ENCODE data around the gene NPW. TPM values are rescaled to one million over a fixed set of nuclear protein-coding genes. Genes with fewer than 3 reads are reported as not detected.
A peak's percentile ranks its signal among the peaks of the same experiment; 100 is the strongest.

NPW gene
- total and polyA plus RNA-seq, 12 donors, result 0.50 to 3.9 (median 1.2) TPM; not detected in 6

- Histone ChIP-seq H3K27ac (no peak overlapping the region), H3K9me3 (replicated peaks in 1 of 3) (no peaks in the 10 kb centered on the region), H3K36me3 (replicated peaks in 1 of 2) (no peaks in the 10 kb centered on the region), H3K4me1 (replicated peaks in 1 of 2) (peaks cover 9 to 42% of the 10 kb centered on the region in 2 donors), H3K4me3 (no peak overlapping the region), H3K27me3 (no peaks in the 10 kb centered on the region)
- no peak for DNase-seq
- intact Hi-C loops (cut with DNase I), result no loop called here
- TF ChIP-seq CTCF (IDR thresholded peaks at IDR 0.05), result no peak
- no peak for TF ChIP-seq POLR2A (IDR thresholded peaks at IDR 0.05)
- 65 to 86% (median 69%) methylated on average over 2 to 22 of the region's 22 CpGs for WGBS, 4 donors
Observed at GRCh38 chr16:2029350-2029749, 9.8 kb downstream of the NPW start.

- Histone ChIP-seq H3K4me3 (no peak overlapping the region), H3K36me3 (replicated peaks in 1 of 2) (no peaks in the 10 kb centered on the region), H3K9me3 (replicated peaks in 1 of 3) (no peaks in the 10 kb centered on the region), H3K4me1 (replicated peaks in 1 of 2) (peaks cover 9 to 46% of the 10 kb centered on the region in 2 donors), H3K27ac (peak overlapping the region in 2 of 5 donors; percentile 12 to 20), H3K27me3 (no peaks in the 10 kb centered on the region)
- no peak for TF ChIP-seq POLR2A (IDR thresholded peaks at IDR 0.05)
- no peak for TF ChIP-seq CTCF (IDR thresholded peaks at IDR 0.05)
- DNase-seq, result no peak
- WGBS, 4 donors, result 81 to 85% (median 85%) methylated on average over 10 to 11 of the region's 11 CpGs
- intact Hi-C loops (cut with DNase I), result no loop called here
Observed at GRCh38 chr16:2030036-2030435, 10.5 kb downstream of the NPW start.

- DNase-seq, result peak in 3 of 7 donors; percentile 19 to 58 (median 39)
- no peak for TF ChIP-seq CTCF (IDR thresholded peaks at IDR 0.05)
- TF ChIP-seq POLR2A (IDR thresholded peaks at IDR 0.05), result no peak
- Histone ChIP-seq H3K36me3 (replicated peaks in 1 of 2) (no peaks in the 10 kb centered on the region), H3K27me3 (no peaks in the 10 kb centered on the region), H3K4me1 (replicated peaks in 1 of 2) (peaks cover 9 to 55% of the 10 kb centered on the region in 2 donors), H3K27ac (peak overlapping the region in 2 of 5 donors; percentile 30 to 81), H3K9me3 (replicated peaks in 1 of 3) (no peaks in the 10 kb centered on the region), H3K4me3 (no peak overlapping the region)
- intact Hi-C loops (cut with DNase I), result no loop called here
- WGBS, 4 donors, result 76 to 86% (median 82%) methylated on average over 7 to 11 of the region's 11 CpGs
Observed at GRCh38 chr16:2031081-2031577, 11.5 kb downstream of the NPW start.

- WGBS, 4 donors, result 48 to 52% (median 52%) methylated on average over 3 to 15 of the region's 15 CpGs
- Histone ChIP-seq H3K4me1 (replicated peaks in 1 of 2) (peaks cover 9 to 57% of the 10 kb centered on the region in 2 donors), H3K27me3 (no peaks in the 10 kb centered on the region), H3K4me3 (peak overlapping the region in 1 of 4 donors; percentile 53), H3K9me3 (replicated peaks in 1 of 3) (no peaks in the 10 kb centered on the region), H3K36me3 (replicated peaks in 1 of 2) (no peaks in the 10 kb centered on the region), H3K27ac (peak overlapping the region; percentile 24 to 93 (median 77))
- TF ChIP-seq POLR2A (IDR thresholded peaks at IDR 0.05) (no peak), CTCF (IDR thresholded peaks at IDR 0.05) (no peak)
- intact Hi-C loops (cut with DNase I), result no loop called here
- DNase-seq, result peak in 4 of 7 donors; percentile 41 to 52 (median 48)
Observed at GRCh38 chr16:2032285-2033056, 12.9 kb downstream of the NPW start.

All from adrenal gland (tissue), 12 donors.